ENCODE measurements around the gene UBALD1.

UBALD1 gene

DNA sequence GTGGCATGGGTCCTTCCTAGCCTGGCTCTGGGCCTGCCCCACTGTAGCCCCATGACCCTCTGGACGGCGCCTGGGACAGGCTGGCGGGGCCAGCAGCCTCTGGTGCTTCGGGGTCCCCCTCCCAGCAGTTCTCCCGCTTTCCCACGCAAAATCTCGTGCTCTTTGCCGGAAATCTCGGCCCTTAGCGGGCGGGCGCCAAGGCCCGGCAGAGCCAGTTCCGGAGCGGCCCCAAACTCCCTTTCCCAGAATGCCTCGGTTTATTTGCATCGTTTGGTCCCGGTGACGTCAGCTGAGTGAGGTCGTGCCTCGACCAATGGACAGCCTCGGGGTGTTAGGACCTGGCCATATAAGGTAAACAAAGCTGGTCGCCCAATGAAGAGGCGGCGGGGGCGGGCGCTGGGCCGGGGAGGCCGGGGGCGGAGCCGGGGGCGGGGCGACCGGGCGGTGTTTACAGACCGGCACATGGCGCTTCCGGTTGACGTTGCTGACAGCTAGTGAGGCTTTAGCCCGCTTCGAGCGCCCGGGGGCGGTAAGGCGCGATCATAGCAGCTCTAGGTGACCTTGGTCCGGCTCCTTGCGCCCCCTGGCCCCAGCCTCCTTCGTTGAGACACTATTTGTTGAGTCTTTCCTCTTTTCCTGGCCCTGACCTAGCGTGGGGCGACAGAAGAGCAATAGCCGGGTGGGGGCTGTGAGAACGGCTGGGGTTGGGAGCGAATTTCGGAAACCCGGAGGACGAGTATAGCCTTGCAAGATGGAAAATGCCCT lies 1.5 kb upstream of the UBALD1 start:
- DNase-seq (ENCODE audit: low read depth), result peak; percentile 99

DNA sequence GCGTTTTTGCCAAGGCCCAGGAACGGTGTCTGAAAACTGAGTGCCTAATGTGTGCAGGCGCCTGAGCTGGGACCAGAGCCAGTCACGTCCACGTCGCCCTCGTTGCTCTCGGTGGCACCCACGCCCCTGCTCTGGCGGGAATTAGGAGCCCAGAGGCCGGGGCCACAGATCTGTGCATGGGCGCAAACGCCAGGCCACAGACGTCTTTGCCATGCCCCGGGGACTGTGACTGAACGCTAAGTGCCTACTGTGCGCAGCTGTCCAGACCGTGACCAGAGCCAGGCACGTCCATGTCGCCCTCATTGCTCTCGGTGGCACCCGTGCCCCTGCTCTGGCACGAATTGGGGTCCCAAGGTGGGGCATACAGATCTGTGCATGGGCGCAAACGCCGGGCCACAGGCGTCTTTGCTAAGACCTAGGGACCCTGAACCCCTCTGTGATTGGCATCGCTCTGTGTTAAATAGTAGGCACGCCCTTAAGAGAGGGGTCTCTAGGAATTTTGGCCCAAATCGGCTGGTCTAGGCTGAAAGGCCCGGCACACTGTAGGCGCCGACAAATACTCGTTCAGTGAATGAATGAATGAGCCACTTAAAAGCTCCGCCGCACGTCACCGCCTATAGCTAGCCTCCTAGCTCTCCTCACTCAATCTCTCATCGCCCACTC lies 827 bp upstream of the UBALD1 start:
- DNase-seq (ENCODE audit: low read depth), result no peak

DNA sequence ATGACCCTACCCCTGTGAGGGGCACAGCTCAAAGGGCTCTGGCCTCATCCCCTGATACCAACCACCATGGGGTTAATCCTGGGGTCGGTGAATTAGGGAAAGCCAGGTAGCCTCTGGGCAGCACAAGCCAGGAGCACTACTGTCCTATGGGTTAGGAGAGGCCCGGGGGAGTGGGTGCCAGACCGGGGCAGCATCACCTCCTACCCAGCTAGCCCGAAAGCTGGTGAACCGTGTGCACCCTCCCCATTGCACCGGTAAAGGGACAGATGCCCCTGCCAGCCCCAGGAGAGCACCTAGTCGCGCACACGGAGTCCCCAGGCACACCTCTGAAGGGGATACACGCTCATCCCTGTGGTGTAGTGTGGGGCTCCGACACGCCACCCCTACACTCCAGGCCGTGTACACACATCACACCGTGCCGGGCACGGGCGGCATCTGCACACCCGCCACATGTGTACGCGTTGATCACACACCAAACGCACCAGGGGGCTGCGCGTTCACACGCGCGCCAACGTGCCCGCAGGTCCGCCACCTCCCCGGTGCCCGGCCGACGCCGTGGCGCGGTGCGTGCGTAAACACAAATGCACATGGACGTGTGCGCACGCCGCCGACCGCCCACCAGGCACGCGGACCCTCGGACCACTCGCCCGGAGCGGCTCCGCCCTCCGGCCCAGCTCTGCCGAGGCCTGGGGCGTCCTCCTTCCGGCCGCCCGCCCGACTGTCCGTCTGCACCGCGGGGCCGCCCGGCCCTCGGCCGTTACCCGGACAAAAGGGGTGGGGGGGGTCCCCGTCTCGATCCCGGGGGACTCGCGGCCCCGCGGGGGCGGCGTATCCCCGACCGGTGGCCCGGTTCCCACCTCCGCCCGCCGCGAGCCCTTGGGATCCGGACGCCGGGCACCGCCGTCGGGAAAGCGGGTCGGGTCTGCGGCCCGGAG lies 785 bp downstream of the UBALD1 start:
- peak; percentile 13 for DNase-seq (ENCODE audit: low read depth)

DNA sequence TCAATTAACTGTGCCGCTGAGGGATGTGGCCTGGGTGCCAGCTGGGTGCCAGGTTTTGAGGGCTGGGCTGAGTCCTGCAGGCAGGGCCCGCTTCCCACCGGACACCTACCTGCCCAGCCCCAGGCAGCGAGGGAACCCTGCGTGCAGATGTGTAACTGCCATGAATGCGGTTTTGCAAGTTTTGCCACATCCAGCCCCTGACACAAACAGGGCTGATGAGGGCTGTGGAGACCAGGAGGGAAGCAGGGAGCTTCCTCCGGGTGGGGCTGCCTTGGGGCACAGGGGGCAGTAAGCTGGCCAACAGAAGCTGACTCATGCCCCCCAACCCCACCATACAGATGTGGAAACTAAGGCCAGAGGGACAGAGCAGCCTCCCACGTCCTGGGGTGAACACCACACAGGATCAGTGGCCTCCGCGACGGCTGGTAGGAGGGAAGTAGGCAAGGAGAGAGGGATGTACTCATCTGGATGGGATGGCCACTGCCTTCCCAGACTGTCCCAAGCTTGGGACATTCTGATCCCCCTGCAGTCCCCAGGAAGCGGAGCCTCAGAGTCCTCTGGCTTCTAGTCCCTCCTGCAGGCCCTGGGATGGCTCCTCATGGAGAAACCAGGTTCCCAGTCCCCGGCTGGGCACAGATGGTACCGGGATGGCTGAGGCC lies 1.6 kb downstream of the UBALD1 start:
- DNase-seq (ENCODE audit: low read depth), result no peak

DNA sequence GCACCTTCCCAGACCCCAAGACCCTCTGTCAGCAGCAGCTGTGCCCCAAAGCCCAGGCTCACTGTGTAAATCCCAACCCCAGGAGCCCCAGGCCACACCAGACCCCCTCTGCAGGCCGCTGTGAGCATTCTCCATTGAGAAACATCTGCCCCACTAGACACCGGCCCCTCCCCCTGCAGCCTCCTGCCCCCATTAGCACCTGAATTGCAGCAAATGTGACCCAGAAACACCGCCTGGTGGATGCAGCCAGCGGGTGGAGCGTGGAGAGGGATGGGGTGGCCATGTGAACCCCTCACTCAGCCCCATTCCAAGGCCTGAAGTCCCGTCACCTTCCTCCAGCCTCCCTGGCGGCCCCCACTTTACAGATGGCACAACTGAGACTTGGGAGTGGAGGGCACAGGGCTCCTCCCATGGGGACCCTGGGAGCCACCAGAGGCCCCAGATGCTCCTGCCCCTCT lies 2.2 kb downstream of the UBALD1 start:
- no peak for DNase-seq (ENCODE audit: low read depth)

DNA sequence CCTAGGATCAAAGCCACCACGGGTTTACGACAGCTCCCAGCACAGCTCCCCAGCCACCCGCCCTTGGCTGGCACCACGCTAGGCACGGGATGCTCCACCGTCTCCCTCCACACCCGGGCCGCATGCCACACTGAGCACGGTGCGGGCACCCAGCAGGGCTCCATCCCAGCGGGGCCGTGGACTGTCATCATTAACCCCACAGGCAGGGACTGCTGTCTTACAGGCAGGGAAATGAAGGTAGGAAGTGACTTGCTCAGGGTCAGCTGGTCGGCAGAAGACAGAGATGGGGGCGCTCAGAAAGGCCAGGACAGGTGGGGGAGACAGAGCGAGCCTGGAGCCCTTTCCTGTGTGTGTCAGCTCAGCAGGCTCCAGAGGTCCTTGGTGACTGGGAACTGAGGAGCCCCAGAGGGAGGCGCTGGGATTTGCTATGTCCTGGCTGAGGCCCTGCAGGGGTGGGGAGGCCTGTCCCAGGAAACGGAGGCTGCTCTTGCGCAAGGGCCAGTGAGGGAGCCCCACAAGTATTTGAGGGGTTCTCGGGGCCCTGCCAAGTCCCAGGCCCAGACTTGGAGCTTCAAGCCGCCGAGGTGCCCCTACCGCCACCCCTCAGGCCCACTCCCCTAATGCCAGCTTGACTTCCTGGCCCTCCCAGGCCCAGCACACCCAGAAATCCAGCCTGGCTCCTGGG lies 3.2 kb downstream of the UBALD1 start:
- no peak for DNase-seq (ENCODE audit: low read depth)

DNA sequence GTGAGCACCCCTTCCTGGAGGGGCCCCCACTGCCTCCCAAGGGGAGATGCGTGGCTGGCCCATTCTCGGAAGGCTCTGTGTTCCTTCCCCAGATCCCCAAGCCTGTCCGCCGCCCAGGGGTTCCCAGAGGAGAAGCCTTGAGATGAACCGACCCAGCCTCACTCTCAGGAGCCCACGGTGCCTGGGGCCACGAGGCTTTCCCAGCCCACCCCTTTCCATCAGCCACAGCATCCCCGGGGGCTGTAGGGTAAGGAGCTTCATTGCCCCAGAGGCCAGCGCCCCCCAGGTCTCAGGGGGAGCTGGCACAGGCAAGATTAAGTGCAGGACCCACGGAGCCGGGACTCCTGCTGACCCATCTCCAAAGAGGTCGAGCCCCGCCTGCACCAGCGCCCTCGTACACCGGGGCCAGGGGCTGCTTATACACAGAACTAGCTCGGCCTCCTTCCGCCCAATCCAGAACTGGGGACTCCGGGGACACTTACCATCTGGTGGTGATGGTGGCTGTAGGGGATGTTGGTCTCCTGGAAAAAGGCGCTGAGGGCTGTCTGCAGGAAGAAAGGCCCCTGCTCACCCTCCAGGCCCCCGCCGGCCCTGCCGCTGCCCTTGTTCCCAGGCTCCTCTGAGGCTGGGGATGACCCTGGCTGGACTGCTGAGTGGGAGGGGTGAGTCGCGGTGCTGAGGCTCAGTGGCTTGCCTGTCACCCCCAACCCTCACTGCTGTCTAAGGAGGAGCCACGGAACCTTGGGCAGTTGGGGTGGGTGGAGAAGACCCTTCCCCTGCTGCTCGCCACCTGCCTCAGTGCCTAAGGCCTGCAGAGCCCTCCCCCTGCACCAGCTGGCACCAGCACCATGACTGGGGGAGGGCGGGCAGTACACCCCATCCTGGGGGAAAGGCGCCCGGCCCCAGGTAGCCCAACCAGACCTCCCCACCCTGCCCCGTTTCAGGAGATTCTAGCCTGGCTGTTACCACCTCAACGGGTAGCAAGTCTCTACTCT lies 4.4 kb downstream of the UBALD1 start:
- DNase-seq (ENCODE audit: low read depth), result no peak

DNA sequence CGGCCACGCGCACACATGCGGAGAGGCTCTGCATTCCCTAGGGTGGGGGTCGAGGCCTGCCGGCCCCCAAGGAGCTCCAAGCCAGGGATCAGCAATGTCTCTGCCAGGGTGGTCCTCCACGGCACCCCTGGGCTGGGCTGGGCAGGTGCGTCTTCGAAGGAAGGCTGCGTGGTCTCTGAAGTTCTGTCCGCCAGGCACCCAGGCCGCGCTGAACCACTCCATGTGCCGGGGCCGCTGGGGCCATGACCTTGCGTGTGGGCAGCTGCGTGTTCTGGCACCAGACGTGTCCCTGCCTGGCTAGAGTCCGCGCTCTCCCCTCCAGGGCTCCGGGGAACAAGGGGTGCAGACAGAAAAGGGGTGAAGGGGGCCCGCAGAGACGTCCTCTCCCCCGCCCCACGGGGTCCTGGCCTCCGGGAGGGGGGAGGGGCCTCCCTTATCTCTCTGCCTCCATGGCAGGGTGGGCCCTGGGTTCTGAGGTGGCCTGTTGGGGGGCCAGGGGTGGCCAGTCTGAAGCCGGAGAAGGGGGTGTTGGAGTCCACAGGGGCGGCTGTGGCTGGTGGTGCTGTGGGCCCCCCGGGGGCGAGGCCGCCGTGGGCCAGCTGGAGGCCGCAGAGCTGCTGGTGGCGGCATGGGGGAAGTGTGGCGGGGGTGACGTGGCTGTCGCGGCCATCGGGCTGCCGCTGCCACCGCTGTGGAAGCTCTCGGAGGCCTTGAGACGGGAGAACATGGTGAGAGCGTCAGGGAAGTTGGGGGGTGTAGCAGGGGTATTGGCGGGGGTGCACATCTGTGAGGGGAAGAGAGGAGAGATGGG lies 5.3 kb downstream of the UBALD1 start:
- DNase-seq (ENCODE audit: low read depth), result no peak

DNA sequence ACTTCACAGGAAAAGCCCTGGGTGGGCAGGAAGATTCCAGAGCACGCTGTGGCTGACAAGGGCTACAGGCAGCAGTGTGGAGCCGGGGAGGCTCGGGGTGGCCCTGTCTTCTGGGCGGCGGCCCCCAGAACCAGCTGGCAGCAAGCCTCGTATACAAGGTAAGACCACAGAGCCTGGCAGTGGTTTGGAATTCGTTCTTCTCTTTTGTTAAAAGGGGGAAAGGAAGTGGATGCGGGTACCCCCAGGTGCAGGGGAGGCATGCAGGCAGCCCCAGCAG lies 6.0 kb downstream of the UBALD1 start:
- DNase-seq (ENCODE audit: low read depth), result no peak

DNA sequence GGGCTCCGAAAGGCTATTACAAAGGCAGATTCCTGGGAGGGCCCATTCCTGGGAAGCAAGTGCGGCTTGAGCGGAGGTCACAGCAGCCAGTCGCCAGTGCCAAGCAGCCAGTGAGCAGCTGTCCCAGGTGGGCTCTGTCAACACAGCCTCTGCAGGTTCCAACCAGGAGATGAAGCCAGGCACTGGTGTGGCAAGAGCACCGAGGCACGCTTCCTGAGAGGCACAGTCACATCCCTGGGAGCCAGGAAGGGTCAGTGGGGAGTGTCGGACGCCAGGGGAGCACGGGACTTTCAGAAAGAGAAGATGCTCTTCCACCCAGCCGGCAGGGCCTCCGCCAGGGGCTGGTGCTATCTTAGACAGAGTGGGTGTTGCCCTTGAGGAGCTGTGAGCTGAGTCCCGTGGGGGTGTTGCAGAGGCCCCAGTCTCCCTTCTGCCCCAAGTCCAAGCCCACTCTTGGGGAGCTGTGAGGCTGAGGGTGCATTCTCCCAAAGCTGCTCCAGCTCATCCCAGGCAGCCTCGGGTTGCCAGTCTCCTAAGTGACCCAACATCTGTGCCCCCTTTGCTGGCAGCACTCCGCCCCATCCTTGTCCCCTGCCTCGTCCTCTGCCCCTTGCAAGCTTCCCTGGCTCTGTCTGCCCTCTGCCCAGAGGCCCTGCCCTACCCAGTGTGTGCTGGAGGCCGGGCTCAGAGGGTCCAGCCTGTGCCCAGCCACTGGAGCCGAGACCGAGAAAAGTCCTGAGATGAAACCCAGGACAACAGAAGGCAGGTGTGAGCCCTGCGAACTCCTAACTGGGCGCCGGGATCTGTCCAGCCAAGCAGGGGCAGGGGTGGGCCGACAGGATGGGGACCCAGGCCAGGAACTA lies 6.6 kb downstream of the UBALD1 start:
- DNase-seq (ENCODE audit: low read depth), result no peak

DNA sequence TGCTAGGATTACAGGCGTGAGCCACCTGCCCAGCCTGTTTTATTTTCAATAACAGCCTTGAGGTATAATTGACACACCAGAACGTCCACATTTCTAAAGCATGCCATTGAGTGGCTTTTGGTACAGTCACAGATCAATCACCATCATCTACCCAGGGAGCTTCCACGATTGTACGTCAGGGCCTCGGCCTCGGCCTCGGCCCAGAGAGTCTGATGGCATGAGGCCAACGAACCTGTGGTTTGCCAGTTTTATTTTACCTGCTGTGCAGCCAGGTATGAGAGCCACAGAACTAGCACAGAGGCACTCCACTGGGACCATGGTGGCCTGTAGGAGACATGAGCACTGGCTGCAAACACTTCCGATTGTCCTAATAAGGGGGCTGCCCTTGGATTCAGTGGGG lies 8.3 kb downstream of the UBALD1 start:
- DNase-seq (ENCODE audit: low read depth), result no peak

DNA sequence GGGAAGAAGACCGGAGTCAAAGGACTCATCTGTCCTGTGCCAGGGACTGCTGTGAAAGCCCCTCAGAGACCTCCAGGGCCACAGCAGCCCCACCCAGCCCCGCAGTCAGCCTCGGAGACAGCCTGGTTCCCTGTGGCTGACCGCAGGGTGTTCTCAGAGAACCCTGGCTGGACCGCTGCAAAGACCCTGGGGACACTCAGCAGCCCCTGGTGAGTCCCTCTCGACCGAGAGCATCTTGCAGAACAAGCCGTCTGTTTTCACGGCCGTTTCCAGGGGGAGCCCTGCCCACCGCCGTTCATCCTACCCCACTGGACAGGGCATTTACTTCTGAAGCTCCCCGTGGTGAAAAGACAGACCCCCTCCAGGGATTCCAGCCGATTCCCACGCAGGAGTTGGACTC lies 10.3 kb downstream of the UBALD1 start:
- DNase-seq (ENCODE audit: low read depth), result no peak

DNA sequence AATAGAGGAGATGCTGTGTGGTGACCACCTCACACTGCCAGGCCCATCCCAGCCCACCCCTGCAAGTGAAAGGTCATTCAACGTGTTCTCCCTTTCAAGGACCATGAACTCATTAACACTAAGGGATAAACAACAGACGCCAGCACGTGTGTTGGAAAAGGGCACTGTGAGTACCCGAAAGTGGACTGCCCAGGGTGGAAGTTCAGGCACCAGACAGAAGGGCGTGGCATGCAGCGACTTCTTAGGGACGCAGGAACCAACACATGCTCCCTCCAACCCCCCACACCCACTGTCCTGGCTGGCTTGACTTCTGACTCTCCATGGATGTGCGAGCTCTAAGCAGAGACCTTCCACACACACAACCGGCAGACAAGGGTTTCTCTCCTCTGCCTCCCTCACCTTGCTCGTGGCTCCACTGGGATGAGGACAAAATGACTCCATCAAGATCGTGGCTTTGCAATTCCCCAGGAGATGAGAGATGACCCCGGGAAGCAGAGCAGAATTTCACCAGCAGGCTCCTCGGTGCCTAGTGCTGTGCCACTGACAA lies 11.0 kb downstream of the UBALD1 start:
- DNase-seq (ENCODE audit: low read depth), result no peak

DNA sequence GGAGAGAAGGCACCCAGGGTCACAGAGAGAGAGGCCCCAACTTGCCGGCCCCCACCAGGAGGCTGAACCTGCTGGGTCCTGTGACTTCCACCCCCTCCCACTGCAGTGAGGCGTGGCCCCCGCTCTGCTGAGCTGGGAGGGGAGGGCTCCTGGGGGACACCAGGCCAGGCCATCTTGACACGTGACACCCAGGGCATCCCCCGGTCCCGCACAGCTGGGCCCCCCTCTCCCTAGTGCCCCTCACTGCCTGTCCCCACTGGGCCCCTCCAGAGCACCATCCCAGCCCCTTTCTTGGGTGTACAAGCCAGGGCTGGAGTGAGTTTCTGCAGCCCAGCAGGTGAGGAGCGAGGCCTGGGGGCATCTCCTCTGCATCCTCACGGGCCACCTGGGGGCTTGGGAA lies 12.4 kb downstream of the UBALD1 start:
- no peak for DNase-seq (ENCODE audit: low read depth)

DNA sequence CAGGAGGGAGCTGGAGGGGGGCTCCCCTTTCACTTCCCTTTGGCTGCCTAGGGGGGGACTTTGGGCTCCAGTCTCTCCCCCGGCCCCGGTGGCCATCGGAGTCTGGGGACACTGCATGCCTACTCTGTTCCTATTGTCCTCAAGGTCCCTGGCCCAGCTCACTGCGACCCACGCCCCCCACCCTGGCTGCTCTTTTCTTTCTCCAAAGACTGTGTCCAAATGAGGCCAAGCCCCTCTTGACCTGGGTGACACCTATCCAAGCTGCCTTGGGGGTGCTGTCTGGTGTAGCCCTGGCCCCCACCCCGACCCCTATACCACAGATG lies 12.9 kb downstream of the UBALD1 start:
- no peak for DNase-seq (ENCODE audit: low read depth)

DNA sequence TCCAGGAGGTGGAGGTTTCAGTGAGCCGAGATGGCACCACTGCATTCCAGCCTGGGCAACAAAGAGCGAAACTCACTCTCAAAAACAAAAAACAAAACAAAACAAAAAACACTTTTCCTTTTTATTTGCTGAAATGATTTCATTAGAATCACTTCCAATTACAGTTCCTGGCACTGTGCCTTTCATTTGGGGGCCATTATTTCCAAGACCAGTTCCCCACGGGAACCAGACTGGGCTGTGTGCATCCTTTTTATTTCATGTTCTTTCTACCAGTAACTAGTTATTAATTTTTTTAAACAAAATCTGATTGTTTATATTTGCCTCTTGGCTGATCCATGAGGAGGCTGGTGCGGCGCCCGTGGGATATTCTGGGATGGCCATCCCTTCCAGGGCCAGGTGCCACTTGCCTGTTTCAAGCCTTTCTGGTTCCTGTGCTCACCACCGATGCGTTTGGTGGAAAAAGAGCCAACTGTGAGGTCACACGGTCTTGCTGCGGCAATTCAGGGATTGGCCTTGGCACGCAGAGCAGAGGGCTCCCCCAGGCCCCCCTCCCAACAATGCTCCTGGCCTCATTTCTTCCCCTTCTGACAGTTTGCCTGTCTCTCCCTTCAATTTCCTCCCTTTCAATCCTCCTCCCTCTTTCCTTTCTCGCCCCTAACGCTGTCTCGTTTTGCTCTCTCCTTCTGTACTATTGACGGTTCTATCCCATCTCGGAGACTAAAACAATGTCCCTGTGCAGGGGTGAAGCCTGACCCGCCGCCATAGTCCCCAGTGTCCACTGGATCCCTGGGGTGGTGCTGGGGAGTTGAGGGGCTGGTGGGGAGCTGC lies 13.4 kb downstream of the UBALD1 start:
- DNase-seq (ENCODE audit: low read depth), result no peak

DNA sequence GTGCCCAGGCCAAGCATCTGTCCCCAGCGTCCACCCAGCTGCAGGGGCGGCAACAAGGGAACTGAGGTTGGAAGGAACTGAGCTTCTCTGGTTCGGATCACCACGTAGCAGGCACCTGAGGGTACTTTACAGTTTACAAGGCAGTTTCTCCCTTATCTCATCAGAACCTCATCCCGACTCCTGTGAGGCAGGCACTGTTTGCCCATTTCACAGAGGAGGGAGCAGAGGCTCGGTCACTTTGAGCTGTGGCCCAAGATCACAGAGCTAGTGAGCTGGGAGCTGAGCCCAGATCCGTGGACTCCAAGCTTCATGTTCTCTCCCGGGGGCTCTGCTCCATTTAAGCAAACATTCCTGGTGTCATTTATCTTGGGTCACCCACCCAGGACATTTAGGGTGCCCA lies 15.1 kb downstream of the UBALD1 start:
- DNase-seq (ENCODE audit: low read depth), result no peak

DNA sequence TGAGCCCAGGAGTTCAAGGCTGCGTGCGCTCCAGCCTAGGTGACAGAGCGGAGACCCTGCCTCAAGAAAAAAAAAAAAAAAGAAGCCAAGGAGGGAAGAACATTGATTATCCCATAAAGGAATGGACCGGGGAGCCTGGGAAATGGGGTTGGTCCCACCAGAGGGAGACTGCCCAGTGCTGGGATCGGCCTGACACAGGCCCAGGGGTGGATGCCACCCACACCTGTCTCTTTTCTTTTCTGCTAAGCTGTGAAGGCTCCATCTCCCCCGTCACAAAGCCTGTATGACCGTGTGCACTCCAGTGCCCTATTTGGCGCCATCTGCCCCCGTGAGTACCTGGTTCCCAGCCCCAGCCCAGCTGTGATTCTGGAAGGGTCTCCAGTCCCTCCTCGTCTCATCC lies 15.7 kb downstream of the UBALD1 start:
- no peak for DNase-seq (ENCODE audit: low read depth)

Data from T follicular helper cell (primary cell).